GM18858 (cell line): ENCODE results near the gene FAM241B.

Experiments
- ATAC-seq: cut with Tn5 transposase; IDR thresholded peaks from one replicate; pipeline ENCODE4 v1.9.1; 2021; ENCODE audit not compliant: unreplicated experiment

Gene FAM241B

DNA sequence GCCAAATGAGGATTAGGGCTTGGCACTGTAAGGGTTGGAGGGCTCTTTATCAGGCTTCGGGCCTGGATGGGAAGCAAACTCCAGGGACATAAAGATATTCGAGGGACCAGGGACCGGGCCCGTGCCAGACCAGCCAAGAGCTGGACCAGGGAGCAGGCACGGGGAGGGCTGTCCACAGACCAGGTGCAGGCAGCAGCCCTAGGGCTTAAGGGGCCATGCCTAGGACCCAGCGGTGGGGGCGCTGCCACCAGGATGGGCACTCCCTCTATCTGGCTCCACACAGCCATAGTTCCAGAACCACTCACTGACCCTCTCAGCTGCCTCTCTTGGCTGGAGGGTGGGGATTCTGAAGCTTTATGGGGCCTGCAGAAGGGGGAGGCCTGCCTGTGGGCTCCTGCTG is 32.9 kb downstream of the FAM241B start:
- ATAC-seq, result no peak

DNA sequence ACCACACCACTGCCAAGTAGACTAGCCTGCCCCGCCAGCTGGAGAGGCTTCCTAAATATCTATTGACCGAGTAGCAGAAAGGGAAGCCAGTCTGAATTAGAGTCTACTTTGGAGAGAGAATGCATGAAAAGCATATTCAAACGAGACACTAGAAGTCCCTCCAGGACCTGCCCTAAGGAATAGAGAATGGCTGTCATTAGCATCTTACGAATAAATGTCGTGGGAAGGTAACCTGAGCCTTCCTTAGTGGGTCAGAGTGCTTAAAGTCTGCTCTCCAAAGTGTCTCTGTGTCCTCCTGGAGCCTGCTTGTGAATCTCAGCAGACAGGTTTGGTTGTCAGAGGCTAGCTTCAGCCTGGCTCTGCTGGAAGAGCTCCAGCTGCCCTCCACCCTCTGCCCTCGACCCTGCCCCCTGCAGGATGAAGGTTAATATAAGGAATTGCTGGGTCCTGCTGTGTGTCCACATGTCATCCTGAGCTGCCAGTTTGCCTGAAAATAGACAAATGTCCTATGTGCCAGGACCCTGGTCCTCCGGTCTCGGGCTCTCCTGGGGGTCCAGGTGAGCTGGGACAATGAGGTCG is 33.4 kb downstream of the FAM241B start:
- no peak for ATAC-seq

DNA sequence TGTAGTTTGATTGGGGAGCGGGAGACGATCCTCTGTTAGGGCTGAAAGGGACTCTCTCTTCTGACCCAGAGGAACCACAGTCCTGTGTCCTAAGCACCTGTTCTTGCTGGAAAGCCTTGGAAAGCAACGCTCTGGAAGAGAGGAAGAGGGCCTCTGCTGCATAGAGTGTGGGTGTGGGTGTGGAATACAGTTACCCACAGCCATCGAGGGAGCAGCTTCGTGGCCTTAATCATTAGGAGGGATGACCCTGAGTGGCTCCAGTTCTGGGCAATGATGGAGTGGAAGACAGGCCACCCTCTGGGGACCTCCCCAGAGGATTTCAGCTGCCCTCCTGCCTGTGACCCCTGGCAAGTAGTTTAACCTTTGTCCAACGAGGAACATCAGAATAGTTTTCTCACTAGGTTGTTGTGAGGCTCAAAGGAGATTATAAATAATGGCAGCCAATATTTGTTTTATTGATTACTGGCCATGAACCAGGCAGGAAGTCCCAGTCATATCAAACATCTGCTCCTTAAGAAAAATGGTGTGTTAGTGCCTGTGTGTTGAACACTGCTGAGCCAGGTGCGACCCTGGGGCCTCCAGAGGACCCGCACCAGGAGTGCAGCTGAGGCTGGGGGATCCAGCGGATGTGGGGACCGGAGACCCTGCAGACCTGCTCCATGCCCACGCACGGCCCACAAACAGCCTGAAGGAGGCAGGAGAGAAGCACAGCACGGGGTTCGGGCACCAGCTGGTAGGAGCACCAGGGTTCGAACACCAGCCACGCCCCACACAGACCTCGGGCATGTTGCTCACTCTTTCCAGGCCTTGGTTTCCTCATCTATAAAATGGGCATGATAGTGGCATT is 35.6 kb downstream of the FAM241B start:
- ATAC-seq, result no peak

DNA sequence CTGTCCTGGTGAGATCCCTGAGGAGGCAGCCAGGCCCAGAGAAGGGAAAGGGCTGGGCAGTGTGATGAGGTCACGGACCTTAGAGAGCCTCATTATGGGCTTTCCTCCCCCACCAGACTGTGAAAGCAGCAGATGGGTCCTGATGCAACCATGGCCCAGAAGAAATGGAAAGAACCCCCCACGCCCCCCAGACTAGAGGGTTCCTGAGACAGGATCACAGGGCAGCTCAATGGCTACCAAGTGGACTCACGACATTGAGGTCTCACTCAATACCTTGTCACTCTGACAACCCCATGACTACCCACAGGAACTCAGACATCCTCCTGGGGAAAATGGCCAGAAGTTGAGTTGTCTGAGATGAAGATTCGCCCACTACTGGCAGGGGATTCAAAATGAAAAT is 36.7 kb downstream of the FAM241B start:
- ATAC-seq, result no peak

DNA sequence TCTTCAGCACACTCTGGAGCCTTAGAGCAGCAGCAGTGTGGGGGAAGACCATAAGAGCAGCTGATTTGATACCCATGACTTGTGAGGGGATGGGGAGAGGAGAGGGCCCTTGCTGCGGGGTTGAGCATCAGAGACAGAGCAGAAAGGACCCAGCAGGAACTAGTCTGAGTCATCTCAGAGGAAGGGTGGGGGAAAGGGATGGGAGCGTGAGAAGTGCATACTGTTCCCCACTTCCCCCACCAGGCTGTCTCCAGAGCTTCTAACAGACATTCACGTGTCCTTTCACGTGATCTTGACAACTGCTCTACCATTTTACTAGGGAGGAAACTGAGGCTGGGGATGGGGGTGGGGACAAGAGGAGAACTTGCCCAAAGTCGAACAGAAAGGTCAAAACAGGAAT is 38.7 kb downstream of the FAM241B start:
- ATAC-seq, result no peak

DNA sequence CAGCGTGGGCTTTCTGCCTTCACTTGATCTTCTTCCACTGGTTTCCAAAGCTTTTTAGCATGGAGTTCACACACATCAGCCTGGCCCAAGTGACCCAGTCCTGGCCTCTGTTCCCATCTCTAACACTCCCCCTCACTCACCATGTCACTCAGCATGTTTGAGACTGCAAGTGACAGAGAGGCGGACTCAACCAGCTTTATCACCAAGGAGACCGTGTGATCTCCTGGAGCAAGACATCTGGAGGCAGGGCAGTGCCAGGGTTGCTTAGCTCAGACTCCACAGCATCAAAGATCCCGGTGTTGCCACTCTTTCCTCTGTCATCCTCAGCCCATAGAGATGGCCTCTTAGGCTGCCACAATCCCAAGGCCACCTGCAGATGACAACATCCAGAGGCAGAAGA is 39.4 kb downstream of the FAM241B start:
- ATAC-seq, result no peak

DNA sequence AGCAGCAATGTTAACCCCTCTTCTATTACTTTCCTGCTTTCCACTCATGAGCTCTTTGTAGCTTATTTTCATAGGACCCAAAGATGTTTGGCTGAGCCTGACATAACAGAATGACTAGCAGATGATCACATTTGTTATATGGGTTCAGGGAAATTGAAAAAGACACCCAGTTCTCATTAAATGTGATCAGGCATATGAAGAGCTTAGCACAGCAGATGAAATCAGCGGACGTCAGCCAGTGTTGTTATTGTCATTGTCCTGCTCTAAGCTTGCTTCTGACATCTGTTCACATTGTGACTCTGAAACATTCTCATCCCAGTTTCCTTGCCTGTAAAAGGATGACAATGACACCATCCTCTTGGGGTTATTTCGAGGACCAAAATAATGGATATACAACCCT is 43.5 kb downstream of the FAM241B start:
- ATAC-seq, result no peak

DNA sequence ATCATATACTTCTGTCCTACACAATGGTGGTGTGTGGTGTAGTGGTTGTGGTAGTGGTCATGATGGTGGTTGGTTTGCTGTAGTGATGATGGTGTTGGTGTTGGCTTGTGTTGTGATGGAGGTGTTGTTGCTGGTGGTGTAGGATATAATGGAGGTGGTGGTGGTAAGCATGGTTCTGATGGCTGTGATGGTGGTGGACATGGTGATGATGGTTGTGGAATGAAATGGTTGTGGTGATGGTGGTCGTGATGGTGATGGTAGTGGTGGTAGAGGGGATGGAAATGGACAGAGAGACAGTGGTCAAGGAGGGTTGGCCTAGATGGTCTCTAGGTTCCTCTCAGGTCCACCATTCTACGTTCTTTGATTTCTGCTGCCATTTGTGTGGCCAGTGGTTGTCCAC is 44.7 kb downstream of the FAM241B start:
- ATAC-seq, result no peak

DNA sequence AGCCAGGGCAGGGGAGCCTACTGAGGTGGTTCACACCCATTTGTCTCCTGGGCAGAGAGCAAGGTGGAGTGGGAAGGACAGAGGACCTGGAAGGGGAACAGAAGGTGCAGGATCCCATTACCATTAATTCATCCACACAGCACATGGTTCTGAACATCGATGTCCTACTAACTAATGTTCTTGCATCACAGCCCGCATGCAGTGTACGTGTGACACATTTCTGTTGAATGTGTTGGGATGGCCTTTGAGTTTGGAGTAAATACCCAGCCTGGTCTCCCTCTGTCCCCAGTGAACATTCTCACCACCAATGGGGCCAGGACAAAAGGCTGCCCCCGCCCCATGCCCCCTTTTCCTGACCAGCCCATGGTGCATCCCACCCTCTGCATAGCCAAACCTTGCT is 46.3 kb downstream of the FAM241B start:
- ATAC-seq, result no peak

DNA sequence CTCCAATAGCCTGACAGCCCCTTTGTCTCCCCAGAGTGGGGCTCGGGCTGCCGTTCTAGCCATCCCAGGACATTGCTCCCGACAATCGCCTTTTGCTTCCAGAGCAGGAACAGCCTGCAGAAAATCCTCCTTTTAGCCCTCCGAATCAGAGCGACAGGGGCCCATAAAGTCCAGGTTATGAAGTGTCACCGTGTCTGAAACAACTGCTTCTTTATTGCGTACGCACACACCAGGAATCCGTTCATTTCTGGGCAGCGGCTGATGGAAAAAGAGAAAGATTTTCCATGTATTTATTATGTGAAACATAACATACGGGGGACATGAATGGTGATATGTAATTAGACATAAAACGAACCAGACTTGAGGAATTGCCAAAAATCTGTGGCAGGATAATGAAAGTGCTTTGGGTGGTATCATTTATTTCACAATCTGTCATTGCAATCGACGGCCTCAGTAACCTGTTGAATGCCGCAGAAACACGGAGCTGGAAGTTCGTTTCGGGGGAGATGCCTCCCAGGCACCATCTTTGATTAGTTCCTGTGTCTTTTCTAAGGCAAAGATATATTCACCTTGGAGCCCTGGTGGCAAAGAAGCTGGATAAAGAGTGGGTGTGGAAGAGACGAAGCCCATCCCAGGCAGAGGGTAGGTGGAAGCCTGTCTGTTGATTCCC is 48.1 kb downstream of the FAM241B start:
- ATAC-seq, result no peak

DNA sequence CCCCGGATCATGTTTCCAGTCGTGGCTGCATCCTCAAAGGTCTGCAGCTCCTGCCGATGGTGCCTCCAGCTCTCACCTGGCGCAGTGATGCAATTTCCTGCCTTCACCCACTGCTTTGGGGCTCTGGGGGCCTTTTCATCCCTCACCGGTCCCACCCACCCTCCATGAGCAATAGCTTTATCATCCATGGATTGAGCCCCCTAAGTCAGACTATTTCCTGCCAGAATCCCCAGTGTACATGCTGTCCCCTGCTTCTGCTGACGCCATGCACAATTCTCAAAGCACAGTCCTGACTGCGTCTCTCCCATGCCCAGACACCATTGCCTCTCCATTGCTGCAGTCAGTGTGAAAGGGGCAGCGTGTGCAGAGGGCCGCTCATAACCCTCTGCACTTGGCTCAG is 49.7 kb downstream of the FAM241B start:
- ATAC-seq, result no peak

DNA sequence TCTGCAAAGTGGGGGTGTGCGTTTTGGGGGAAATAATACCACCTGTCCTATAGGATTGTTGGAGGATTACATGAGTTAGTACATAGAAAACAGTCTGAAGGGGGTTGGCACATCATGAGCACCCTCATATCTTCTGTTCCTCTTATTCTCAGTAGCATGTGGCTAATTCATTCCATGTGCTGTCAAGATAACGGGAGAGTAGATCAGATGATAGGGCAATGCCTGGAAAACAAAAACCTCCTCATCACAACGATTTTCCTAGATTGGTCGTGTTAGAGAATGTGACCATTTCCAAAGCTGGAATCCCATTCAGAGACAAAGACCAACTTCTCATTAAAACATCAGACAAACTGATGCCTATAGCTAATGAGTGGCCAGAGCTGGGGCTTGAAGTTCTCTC is 50.6 kb downstream of the FAM241B start:
- no peak for ATAC-seq

DNA sequence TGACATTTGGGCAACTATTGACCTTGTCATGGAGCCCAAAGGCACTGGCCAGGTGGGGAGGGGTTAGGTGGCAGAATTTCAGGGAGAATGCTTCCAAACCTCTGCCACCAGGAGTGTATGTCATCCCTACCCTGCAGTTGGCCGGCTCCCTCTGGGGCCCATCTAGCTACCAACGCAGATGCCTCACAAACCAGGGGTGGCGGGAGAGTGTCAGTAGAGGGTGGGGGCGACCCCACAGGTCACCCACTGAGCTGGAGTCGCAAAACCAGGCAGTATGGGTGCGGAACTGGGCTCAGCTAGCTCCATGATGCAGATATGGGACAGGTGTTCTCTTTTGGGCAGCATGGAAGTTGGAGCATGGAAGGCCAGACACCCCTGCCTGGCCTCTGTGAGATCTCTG is 51.4 kb downstream of the FAM241B start:
- ATAC-seq, result no peak

DNA sequence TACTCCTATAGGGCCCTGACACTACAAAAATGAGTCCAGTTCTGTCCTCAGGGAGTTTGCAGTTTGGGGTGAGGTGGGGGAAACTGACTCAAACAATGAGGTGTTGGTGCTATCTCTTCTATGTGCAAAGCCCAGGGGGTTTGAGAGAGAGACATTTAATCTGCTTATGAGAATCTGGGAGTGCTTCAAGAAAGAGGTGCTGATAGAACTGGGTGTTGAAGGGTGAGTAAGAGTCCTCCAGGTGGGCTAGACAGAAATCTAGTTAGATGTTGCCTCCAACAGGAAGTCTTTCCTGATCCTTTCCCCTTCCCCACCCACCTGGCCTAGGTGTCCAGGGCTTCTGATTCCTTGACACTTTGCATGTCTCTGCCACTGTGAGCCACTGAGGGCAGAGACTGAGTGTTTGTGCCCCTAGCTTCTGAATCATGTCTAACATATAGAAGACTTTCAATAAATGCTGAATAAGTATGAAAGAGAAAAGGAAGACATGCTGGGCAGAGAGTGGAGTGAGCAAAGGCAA is 53.0 kb downstream of the FAM241B start:
- ATAC-seq, result no peak
